Esophagus muscularis mucosa (tissue), 4 donors: ENCODE results near the gene PFN3. TPM values are rescaled to one million over a fixed set of nuclear protein-coding genes. Genes with fewer than 3 reads are reported as not detected.

ENCODE experiments used
- DNase-seq: peaks from one replicate; pipeline ENCODE4 v3.0.0-alpha.2; 2017; ENCODE audit errors: extremely low spot score
- H3K27ac ChIP-seq, 4 donors: fragments of 200-600 bp; sonication (generic); replicated peaks in 1 of 4; 1 replicate in 3 of 4; 2 replicates in 1 of 4; pipeline ENCODE4 v1.5.1; 2016 to 2019; ENCODE audit warnings: mild to moderate bottlenecking in 1 of 4
- H3K27me3 ChIP-seq, 4 donors: fragments of 200-600 bp; sonication (generic); one replicate each; pipeline versions ENCODE4 v1.5.1 to v1.6.0; 2016 to 2019
- H3K36me3 ChIP-seq, 4 donors: fragments of 200-600 bp; sonication (generic); one replicate each; pipeline ENCODE4 v1.5.1; 2016 to 2019
- H3K4me1 ChIP-seq, 4 donors: fragments of 200-600 bp; sonication (generic); one replicate each; pipeline ENCODE4 v1.5.1; 2016 to 2019
- H3K4me3 ChIP-seq, 4 donors: fragments of 200-600 bp; sonication (generic); 1 replicate in 2 of 4; 2 replicates in 2 of 4; pipeline ENCODE4 v1.5.1; 2016 to 2019; ENCODE audit warnings: mild to moderate bottlenecking in 4 of 4, moderate library complexity in 1 of 4
- H3K9me3 ChIP-seq, 4 donors: fragments of 200-600 bp; sonication (generic); 1 replicate in 3 of 4; 2 replicates in 1 of 4; pipeline ENCODE4 v1.5.1; 2016 to 2019
- CTCF ChIP-seq, 3 experiments: fragments of 200-600 bp in 2 of 3; fragments of 450-650 bp in 1 of 3; sonication (generic) in 2 of 3; IDR thresholded peaks; one replicate each; pipeline ENCODE4 v1.5.1; 2017 to 2019; ENCODE audit warnings: antibody characterized with exemption in 3 of 3, mild to moderate bottlenecking in 2 of 3, moderate library complexity in 1 of 3
- EP300 ChIP-seq: sonication (generic); formaldehyde crosslinking; IDR thresholded peaks from one replicate; pipeline ENCODE4 v1.6.1; 2017; ENCODE audit warnings: antibody characterized with exemption
- POLR2A ChIP-seq: fragments of 450-650 bp; IDR thresholded peaks from one replicate; pipeline ENCODE4 v1.6.1; 2017; ENCODE audit warnings: antibody characterized with exemption, moderate library complexity, mild to moderate bottlenecking, low read depth
- POLR2AphosphoS5 ChIP-seq, 2 donors: sonication (generic); formaldehyde crosslinking; IDR thresholded peaks; one replicate each; pipeline ENCODE4 v1.6.1; 2017; ENCODE audit warnings: antibody characterized with exemption in 2 of 2
- WGBS: methylation state at CpG from one replicate; pipeline ENCODE4 v1.1.5; 2018; 5-methylcytosine and 5-hydroxymethylcytosine counted together
- intact Hi-C: fragments of 100-400 bp; cut with DNase I; formaldehyde crosslinking; loops from one replicate; pipeline ENCODE4 v1.15.1; 2023
- total RNA-seq, 4 donors: library from RNA; depleted of rRNA; stranded (reverse); fragments of >200 nt; gene quantifications; one replicate each; pipeline versions ENCODE4 v1.1.0 to v1.2.1, GENCODE V29; 2016

The PFN3 gene
- total RNA-seq, 4 donors from 2014 or later: not detected

GRCh38 chr5:177429248-177430040, 29.0 kb upstream of the PFN3 start:
- Histone ChIP-seq H3K4me1 (peaks cover 45 to 67% (median 62%) of the 10 kb centered on the region in 4 donors), H3K9me3 (no peaks in the 10 kb centered on the region), H3K4me3 (no peak overlapping the region), H3K36me3 (peaks cover 26 to 49% (median 41%) of the 10 kb centered on the region in 4 donors), H3K27me3 (no peaks in the 10 kb centered on the region), H3K27ac (peak overlapping the region in 1 of 4 donors; percentile 44)
- no peak for TF ChIP-seq POLR2A
- peak in 1 of 2 donors; percentile 16 for TF ChIP-seq POLR2AphosphoS5 (IDR thresholded peaks at IDR 0.05)
- no peak for TF ChIP-seq CTCF (IDR thresholded peaks at IDR 0.05)
- TF ChIP-seq EP300: no peak
- WGBS: 77% methylated on average over 6 of the region's 6 CpGs
- intact Hi-C loops: no loop called here
- DNase-seq: no peak

- intact Hi-C loops: no loop called here
- Histone ChIP-seq H3K27ac (peak overlapping the region in 2 of 4 donors; percentile 43 to 44), H3K27me3 (no peaks in the 10 kb centered on the region), H3K4me1 (peaks cover 45 to 67% (median 62%) of the 10 kb centered on the region in 4 donors), H3K4me3 (peak overlapping the region in 1 of 4 donors; percentile 84), H3K36me3 (peaks cover 19 to 42% (median 33%) of the 10 kb centered on the region in 4 donors), H3K9me3 (no peaks in the 10 kb centered on the region)
- WGBS: 85% methylated on average over 9 of the region's 10 CpGs
- TF ChIP-seq POLR2A (no peak), EP300 (no peak), CTCF (IDR thresholded peaks at IDR 0.05) (no peak)
- no peak for DNase-seq
Observed at GRCh38 chr5:177428574-177429217, 28.2 kb upstream of the PFN3 start.

GRCh38 chr5:177427919-177428573, 27.6 kb upstream of the PFN3 start:
- Histone ChIP-seq H3K27ac (peak overlapping the region; percentile 20 to 95 (median 88)), H3K36me3 (peaks cover 13 to 35% (median 27%) of the 10 kb centered on the region in 4 donors), H3K9me3 (no peaks in the 10 kb centered on the region), H3K4me3 (peak overlapping the region; percentile 74 to 94 (median 85)), H3K4me1 (peaks cover 45 to 67% (median 62%) of the 10 kb centered on the region in 4 donors), H3K27me3 (no peaks in the 10 kb centered on the region)
- no peak for DNase-seq
- WGBS: 72% methylated on average over 4 of the region's 11 CpGs
- no peak for TF ChIP-seq POLR2A
- no peak for TF ChIP-seq CTCF (IDR thresholded peaks at IDR 0.05)
- intact Hi-C loops: loop anchor here (2.0 kb wide), 2 partner anchors 27 to 73 kb away; no protein-coding TSS in a partner anchor

GRCh38 chr5:177427211-177427822, 26.9 kb upstream of the PFN3 start:
- Histone ChIP-seq H3K4me1 (peaks cover 40 to 62% (median 59%) of the 10 kb centered on the region in 4 donors), H3K27ac (peak overlapping the region; percentile 84 to 95 (median 90)), H3K9me3 (no peaks in the 10 kb centered on the region), H3K27me3 (no peaks in the 10 kb centered on the region), H3K36me3 (peaks cover 6 to 28% (median 20%) of the 10 kb centered on the region in 4 donors), H3K4me3 (peak overlapping the region; percentile 74 to 94 (median 85))
- TF ChIP-seq POLR2A: no peak
- TF ChIP-seq POLR2AphosphoS5 (IDR thresholded peaks at IDR 0.05): no peak
- TF ChIP-seq CTCF (IDR thresholded peaks at IDR 0.05): no peak
- TF ChIP-seq EP300: no peak
- DNase-seq: no peak
- intact Hi-C loops: loop anchor here (2.0 kb wide), 2 partner anchors 27 to 73 kb away; no protein-coding TSS in a partner anchor
- 4% methylated on average over 9 of the region's 11 CpGs for WGBS
